Mucosa of descending colon (tissue), 3 donors: Measurements from ENCODE around the gene CFAP99. TPM values are rescaled to one million over a fixed set of nuclear protein-coding genes. Genes with fewer than 3 reads are reported as not detected.

Source experiments
- ATAC-seq: fragments of 200-7000 bp; cut with Tn5 transposase; one replicate; pipeline ENCODE4 v1.9.1; 2020; ENCODE audit warnings: mild to moderate bottlenecking, moderate library complexity
- DNase-seq, 3 donors: peaks; one replicate each; pipeline ENCODE4 v3.0.0-alpha.2; 2020
- H3K36me3 ChIP-seq: fragments of 200-600 bp; one replicate; pipeline ENCODE4 v1.8.0; 2021; ENCODE audit warnings: low read depth, mild to moderate bottlenecking
- H3K4me1 ChIP-seq: fragments of 200-600 bp; one replicate; pipeline ENCODE4 v1.8.0; 2021; ENCODE audit warnings: low read depth, mild to moderate bottlenecking
- H3K4me3 ChIP-seq: fragments of 200-600 bp; one replicate; pipeline ENCODE4 v1.8.0; 2021; ENCODE audit warnings: mild to moderate bottlenecking
- H3K9me3 ChIP-seq: fragments of 200-600 bp; one replicate; pipeline ENCODE4 v1.8.0; 2021; ENCODE audit warnings: mild to moderate bottlenecking
- CTCF ChIP-seq: fragments of 200-600 bp; IDR thresholded peaks from one replicate; pipeline ENCODE4 v1.8.0; 2022; ENCODE audit warnings: antibody characterized with exemption, mild to moderate bottlenecking
- intact Hi-C, 2 donors: fragments of 100-400 bp; cut with DNase I in 1 of 2; cut with micrococcal nuclease in 1 of 2; formaldehyde crosslinking; loops; one replicate each; pipeline versions ENCODE4 v1.11.0 to v1.11.1; 2022; cut with DNase I, micrococcal nuclease
- total RNA-seq, 3 donors: library from RNA; stranded (reverse); fragmentation: NEBNext Ultra II Directional in 2 of 3; extraction: Animal tissue kit (Norgen Biotek cat#: 25700) in 2 of 3; gene quantifications; one replicate each; pipeline versions ENCODE4 v1.2.1 to v1.2.4, GENCODE V29; 2021 to 2023
- donor health status: DM: no; HTN: no; CAD: no; lungs with moderate emphysema.
- donor health status: DM: no; HTN: no; CAD: no.
- donor health status: DM: no; HTN: yes; CAD: no.

The CFAP99 gene
- total RNA-seq, 3 donors from 2014 or later = 1.2 to 1.3 (median 1.2) TPM

GRCh38 chr4:2492970-2493369 lies 74.2 kb downstream of the CFAP99 start:
- no peaks in the 10 kb centered on the region for H3K36me3 ChIP-seq
- ATAC-seq (no peak), DNase-seq (no peak)
- H3K4me1 ChIP-seq = peaks cover 3% of the 10 kb centered on the region
- intact Hi-C loops = no loop called here
- no peaks in the 10 kb centered on the region for H3K9me3 ChIP-seq
- no peak overlapping the region for H3K4me3 ChIP-seq
- TF ChIP-seq CTCF = no peak

GRCh38 chr4:2494992-2495391 lies 76.2 kb downstream of the CFAP99 start:
- no peak overlapping the region for H3K4me3 ChIP-seq
- no peaks in the 10 kb centered on the region for H3K9me3 ChIP-seq
- H3K36me3 ChIP-seq = no peaks in the 10 kb centered on the region
- intact Hi-C loops = no loop called here
- ATAC-seq (no peak), DNase-seq (no peak)
- TF ChIP-seq CTCF = no peak
- H3K4me1 ChIP-seq = no peaks in the 10 kb centered on the region

GRCh38 chr4:2497324-2497723 lies 78.6 kb downstream of the CFAP99 start:
- no peaks in the 10 kb centered on the region for H3K36me3 ChIP-seq
- intact Hi-C loops = no loop called here
- no peaks in the 10 kb centered on the region for H3K4me1 ChIP-seq
- no peak overlapping the region for H3K4me3 ChIP-seq
- ATAC-seq = no peak
- no peaks in the 10 kb centered on the region for H3K9me3 ChIP-seq
- TF ChIP-seq CTCF = no peak
- no peak for DNase-seq

- peak in 1 of 3 donors; percentile 22 for DNase-seq
- ATAC-seq = peak; percentile 59
- H3K9me3 ChIP-seq = no peaks in the 10 kb centered on the region
- intact Hi-C loops = no loop called here
- no peaks in the 10 kb centered on the region for H3K4me1 ChIP-seq
- TF ChIP-seq CTCF = no peak
- no peaks in the 10 kb centered on the region for H3K36me3 ChIP-seq
- H3K4me3 ChIP-seq = no peak overlapping the region
Measured at GRCh38 chr4:2497931-2498330, 79.2 kb downstream of the CFAP99 start.

- TF ChIP-seq CTCF = no peak
- Histone ChIP-seq H3K4me3 (no peak overlapping the region), H3K9me3 (no peaks in the 10 kb centered on the region), H3K36me3 (no peaks in the 10 kb centered on the region), H3K4me1 (no peaks in the 10 kb centered on the region)
- no peak for ATAC-seq
- intact Hi-C loops = no loop called here
- DNase-seq = no peak
Measured at GRCh38 chr4:2500547-2500946, 81.8 kb downstream of the CFAP99 start.

- intact Hi-C loops = no loop called here
- Histone ChIP-seq H3K9me3 (no peaks in the 10 kb centered on the region), H3K36me3 (no peaks in the 10 kb centered on the region), H3K4me1 (no peaks in the 10 kb centered on the region), H3K4me3 (no peak overlapping the region)
- DNase-seq (no peak), ATAC-seq (no peak)
- no peak for TF ChIP-seq CTCF
Measured at GRCh38 chr4:2501034-2501594, 82.4 kb downstream of the CFAP99 start.
